T-helper 22 cell (primary cell): ENCODE data around the gene TMEM120B.

Experiments used
- DNase-seq: peaks from one replicate; pipeline ENCODE4 v3.0.0-alpha.2; 2020; ENCODE audit warnings: low read depth

Gene TMEM120B

GRCh38 chr12:121792607-121793439 is 80.3 kb downstream of the TMEM120B start:
- DNase-seq = peak; percentile 40

- DNase-seq = no peak
Observed at GRCh38 chr12:121793440-121793837, 80.9 kb downstream of the TMEM120B start, which contains the start of gene RHOF. Gene RHOF (minus strand): TSS chr12:121793688. CDS start chr12:121793633, 55 bp downstream.

GRCh38 chr12:121793838-121794533 is 81.4 kb downstream of the TMEM120B start:
- DNase-seq = peak; percentile 86

- peak; percentile 48 for DNase-seq
Observed at GRCh38 chr12:121794534-121795033, 82.0 kb downstream of the TMEM120B start.

GRCh38 chr12:121795034-121795968 is 82.7 kb downstream of the TMEM120B start:
- DNase-seq = peak; percentile 66

GRCh38 chr12:121796855-121797751 is 84.6 kb downstream of the TMEM120B start:
- no peak for DNase-seq

GRCh38 chr12:121797937-121798786 is 85.6 kb downstream of the TMEM120B start:
- DNase-seq = no peak

GRCh38 chr12:121798787-121799155 is 86.2 kb downstream of the TMEM120B start:
- no peak for DNase-seq

GRCh38 chr12:121799156-121799841 is 86.7 kb downstream of the TMEM120B start:
- DNase-seq = peak; percentile 46

- peak; percentile 69 for DNase-seq
Observed at GRCh38 chr12:121799842-121800693, 87.5 kb downstream of the TMEM120B start.

GRCh38 chr12:121800694-121801594 is 88.4 kb downstream of the TMEM120B start:
- DNase-seq = peak; percentile 60

GRCh38 chr12:121801595-121802484 is 89.3 kb downstream of the TMEM120B start:
- peak; percentile 26 for DNase-seq

GRCh38 chr12:121802485-121802842 is 89.9 kb downstream of the TMEM120B start:
- no peak for DNase-seq

- DNase-seq = peak; percentile 76
Observed at GRCh38 chr12:121802843-121803698, 90.5 kb downstream of the TMEM120B start.

GRCh38 chr12:121803861-121804416 is 91.4 kb downstream of the TMEM120B start, which contains the start of gene SETD1B:
Gene SETD1B (plus strand): TSS chr12:121804009. CDS start chr12:121804738, 729 bp downstream.
- peak; percentile 41 for DNase-seq
